Vagina (tissue), 2 donors: ENCODE data around the gene RAD9A.

Experiments
- POLR2A ChIP-seq, 2 donors: fragments of 450-650 bp; IDR thresholded peaks; one replicate each; pipeline ENCODE4 v1.6.1; 2017; ENCODE audit warnings: antibody characterized with exemption in 2 of 2, mild to moderate bottlenecking in 2 of 2, moderate library complexity in 2 of 2
- POLR2AphosphoS5 ChIP-seq, 2 donors: sonication (generic); formaldehyde crosslinking; IDR thresholded peaks; one replicate each; pipeline ENCODE4 v1.9.0; 2017; ENCODE audit warnings: antibody characterized with exemption in 2 of 2, mild to moderate bottlenecking in 2 of 2, low read depth in 1 of 2; ENCODE audit not compliant: insufficient read depth in 1 of 2
- TF ChIP-seq, protein P1 (sequence below), 3 experiments: fragments of 450-650 bp in 2 of 3; fragments of 200-600 bp in 1 of 3; sonication (generic) in 1 of 3; IDR thresholded peaks; one replicate each; pipeline ENCODE4 v1.5.1; 2017 to 2019; ENCODE audit warnings: antibody characterized with exemption in 3 of 3, mild to moderate bottlenecking in 2 of 3, moderate library complexity in 2 of 3

DNA sequence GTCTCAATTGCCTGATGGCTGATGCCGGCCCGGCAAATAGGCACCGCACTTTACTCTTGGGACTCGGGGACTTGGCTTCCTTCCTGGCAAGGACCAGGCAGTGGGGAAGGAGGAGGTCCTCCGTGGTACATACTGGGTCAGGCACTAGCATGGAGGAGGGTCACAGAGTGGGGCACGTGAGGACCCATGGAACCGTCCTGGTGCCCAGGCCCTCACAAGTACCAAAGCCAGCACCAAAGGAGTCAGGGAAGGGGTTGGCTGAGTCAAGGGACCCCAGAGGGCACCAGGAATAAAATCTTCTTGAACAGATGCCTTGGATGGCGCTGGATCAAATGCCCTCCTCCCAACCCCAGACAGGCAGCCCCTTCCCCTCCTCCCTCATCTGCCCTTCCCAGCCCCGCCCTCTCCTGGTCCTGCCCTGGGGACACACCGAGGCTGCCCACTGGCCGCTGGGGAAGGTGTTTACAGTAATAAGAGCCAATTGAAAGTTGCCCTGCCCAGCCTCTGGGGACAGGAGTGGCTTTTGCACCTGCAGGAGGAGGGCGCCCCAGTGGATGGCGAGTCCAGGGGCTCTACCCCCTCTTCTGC lies 18.1 kb downstream of the RAD9A start:
- TF ChIP-seq POLR2A (IDR thresholded peaks at IDR 0.05) (no peak), POLR2AphosphoS5 (IDR thresholded peaks at IDR 0.05; ENCODE audit: insufficient read depth in 1 of 2, low read depth in 1 of 2) (no peak)
- TF ChIP-seq, protein P1, sequence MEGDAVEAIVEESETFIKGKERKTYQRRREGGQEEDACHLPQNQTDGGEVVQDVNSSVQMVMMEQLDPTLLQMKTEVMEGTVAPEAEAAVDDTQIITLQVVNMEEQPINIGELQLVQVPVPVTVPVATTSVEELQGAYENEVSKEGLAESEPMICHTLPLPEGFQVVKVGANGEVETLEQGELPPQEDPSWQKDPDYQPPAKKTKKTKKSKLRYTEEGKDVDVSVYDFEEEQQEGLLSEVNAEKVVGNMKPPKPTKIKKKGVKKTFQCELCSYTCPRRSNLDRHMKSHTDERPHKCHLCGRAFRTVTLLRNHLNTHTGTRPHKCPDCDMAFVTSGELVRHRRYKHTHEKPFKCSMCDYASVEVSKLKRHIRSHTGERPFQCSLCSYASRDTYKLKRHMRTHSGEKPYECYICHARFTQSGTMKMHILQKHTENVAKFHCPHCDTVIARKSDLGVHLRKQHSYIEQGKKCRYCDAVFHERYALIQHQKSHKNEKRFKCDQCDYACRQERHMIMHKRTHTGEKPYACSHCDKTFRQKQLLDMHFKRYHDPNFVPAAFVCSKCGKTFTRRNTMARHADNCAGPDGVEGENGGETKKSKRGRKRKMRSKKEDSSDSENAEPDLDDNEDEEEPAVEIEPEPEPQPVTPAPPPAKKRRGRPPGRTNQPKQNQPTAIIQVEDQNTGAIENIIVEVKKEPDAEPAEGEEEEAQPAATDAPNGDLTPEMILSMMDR (IDR thresholded peaks at IDR 0.05), result no peak
